ENCODE results near the gene GRIK3.

GRCh38 chr1:36918604-36919003 is 115.7 kb downstream of the GRIK3 start:
- no peak for TF ChIP-seq RXRA (IDR thresholded peaks at IDR 0.05; ENCODE audit: insufficient read depth, low read depth, low read length)
- TF ChIP-seq CTCF (IDR thresholded peaks at IDR 0.05; ENCODE audit: control extremely low read depth in 1 of 3, insufficient read depth in 1 of 3, low read depth in 1 of 3, low read length in 3 of 3), result no peak
- TF ChIP-seq CEBPB (IDR thresholded peaks at IDR 0.05; ENCODE audit: low read depth, low read length), result no peak
- TF ChIP-seq FOSL1 (IDR thresholded peaks at IDR 0.05; ENCODE audit: insufficient read depth, low read depth, low read length), result no peak
- no peak for TF ChIP-seq NANOG (IDR thresholded peaks at IDR 0.05; ENCODE audit: insufficient read depth, low read depth, low read length, poor library complexity, severe bottlenecking)
- no peak for TF ChIP-seq RNF2 (IDR thresholded peaks at IDR 0.05; ENCODE audit: borderline replicate concordance, low read depth, low read length, missing control alignments, poor library complexity, severe bottlenecking)
